ENCODE data around the gene ULBP3. TPM values are rescaled to one million over a fixed set of nuclear protein-coding genes. Genes with fewer than 3 reads are reported as not detected.
"Not testable (repeated sequence)": the region's sequence is repeated elsewhere in the genome, so short reads cannot be mapped to it uniquely, and the experiment has no call there.

ULBP3 gene
- polyA plus RNA-seq, 3 donors = 9.7 to 13.4 (median 10.8) TPM

DNA sequence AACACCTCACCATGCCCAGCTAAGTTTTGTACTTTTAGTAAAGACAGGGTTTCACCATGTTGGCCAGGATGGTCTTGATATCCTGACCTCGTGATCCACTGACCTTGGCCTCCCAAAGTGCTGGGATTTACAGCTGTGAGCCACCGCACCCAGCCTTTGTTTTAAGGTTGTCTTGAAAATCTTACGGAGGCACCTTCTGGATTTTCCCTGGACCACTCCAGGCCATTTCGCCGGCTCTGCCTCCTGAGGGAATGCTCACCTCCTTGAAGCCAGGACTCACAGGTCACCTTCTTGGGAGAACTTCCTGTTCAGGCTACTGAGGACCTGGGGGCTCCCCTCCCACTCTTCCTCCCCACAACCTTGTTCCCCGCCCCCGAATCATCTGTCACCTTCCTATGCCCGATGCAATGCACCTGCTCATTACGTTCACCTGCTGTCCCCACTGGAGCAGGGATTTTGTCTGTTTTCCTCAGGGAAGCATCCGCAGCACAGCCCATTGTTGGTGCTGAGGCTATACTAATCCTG, 24.2 kb downstream of the ULBP3 start:
- DNase-seq = no peak

DNA sequence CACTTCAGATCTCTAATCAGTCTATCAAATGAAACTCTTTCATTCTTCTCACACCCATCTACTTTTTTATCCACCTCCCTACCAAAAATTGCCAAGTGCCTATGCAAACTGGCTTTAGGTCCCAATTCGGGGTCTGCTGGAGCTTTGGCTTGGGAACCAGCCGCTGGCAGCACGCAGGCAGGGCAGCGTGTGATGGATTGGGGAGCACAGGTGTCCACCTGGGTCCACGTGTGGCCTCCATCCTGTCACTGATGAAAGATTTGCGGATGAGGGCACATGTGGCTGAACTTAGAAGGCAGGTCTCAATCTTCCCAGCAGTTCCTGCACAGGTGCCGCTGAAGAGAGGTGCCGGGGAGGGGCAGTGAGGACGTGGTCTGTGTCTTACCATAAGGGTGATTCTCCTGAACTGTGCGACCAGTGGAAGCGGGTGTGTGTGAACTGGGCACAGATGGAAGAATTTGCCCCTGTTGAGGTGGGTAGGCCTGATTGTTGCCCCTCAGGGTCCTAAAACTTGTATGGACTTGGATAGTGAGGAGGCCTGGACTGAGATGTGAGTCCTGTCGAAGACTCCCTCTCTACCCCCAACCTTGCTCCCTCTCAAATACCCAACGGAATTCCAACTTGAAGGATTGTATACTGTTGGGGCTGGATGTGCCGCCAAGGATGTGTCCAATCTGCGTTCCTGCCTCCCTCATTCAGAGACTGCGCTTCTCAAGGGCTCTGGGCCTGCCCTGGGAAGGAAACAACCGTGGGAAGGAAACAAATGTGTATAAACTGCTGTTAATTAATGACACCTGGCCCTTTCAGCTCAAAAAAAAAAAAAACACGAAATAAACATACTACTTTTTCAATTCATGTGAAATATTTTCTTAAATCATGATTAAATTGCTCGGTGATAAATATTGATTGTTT, 25.2 kb downstream of the ULBP3 start:
- DNase-seq = no peak

DNA sequence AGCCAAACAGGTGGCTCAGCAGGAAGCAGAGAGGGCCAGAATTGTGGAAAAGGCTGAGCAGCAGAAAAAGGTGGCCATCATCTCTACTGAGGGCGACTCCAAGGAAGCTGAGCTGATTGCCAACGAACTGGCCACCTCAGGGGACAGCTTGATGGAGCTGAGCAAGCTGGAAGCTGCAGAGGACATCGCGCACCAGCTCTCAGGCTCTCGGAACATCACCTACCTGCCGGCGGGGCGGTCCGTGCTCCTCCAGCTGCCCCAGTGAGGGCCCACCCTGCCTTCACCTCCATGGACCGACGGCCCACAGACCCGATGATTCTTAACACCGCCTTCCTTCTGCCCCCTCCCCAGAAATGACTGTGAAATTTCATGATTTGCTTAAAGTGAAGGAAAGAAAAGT, 25.8 kb downstream of the ULBP3 start:
- DNase-seq = no peak

DNA sequence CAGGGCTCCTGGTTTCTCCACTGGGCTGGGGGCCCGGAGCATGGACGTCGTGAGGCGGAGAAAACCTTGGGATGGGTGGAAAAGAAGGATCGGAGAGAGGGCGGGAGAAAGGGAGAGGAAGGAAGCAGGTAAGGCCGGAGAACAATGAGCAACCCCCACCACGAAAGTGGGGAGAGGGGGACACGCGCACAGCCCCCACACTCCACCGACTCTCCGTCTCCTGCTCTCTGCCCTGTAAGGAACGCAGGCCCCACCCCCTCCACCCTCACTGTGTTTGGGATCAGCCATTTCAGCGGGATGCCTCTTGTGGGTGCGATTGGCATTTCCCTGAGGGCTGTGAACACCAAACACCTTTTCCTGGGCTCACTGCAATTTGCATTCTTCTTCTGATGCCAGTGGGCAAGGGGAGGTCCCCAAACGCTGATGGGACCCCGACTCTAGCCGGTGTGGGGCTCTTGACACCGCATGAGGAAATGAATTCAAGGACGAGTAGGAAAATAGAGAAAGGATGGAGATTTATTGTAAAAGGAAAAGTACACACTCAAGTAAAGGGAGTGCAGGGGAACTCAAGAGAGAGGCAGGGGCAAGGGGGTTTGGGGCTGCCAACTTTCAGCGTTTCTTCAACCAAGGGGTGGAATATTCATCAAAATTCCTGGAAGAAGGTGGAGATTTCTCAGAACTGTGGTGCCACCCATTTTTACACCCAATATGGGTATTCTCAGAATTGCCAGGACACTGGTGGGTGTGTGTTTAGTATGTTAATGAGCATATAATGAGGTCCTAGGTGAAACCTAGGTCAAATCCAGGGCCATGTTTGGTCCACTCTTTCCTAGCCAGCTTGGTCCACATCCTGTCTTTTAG, 30.5 kb downstream of the ULBP3 start:
- no peak for DNase-seq

DNA sequence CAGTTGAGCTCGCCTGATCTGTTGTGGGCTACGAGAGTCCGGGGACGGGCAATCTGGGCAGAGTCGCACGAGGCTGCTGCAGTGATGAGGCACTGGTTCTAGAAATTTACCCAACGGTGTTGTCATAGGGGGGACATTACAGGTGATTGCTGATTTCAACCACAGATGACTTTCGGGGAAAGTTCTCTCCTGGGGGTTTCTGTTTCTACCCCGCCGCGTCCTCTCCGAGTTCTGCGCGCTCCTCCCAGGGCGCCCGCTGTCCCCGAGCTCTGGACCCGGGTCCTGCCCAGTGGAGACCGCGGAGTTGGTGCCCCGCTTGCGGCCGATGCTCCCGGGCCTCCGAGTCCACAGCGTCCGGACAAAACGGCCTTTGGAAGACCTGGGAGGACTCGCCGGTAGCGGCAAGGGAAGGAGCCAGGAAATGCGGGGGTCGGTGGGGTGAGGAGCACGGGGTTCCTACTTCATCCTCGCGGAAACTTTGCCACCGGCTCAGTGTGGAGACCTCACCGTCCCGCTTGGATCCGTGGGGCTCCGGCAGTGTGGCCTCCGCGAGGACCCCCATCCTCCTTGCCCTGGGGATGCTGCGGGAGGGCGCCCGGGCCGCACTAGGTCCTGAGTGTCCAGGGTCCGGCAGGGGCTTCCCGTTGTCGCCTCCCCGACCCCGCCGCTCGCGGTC, 31.3 kb downstream of the ULBP3 start:
- no peak for DNase-seq

DNA sequence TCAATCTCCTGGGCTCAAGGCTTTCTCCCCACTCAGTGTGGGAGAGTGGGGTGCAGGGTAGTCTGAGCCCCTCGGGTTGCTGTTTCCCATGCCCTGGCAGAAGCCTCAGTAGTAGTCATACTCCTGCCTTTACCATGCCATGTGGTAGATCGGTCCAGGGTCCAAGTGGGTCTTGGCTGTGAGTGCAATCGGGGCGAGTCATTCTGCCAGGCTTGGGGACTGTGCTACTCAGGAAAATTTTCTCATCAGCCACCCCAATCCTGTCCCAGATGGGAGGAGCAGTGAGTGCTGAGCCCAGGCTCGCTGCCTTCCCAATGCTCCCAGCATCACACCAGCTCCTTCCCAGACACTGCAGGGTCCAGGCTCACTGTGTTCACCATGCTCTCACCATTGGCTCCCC, 32.8 kb downstream of the ULBP3 start:
- no peak for DNase-seq

DNA sequence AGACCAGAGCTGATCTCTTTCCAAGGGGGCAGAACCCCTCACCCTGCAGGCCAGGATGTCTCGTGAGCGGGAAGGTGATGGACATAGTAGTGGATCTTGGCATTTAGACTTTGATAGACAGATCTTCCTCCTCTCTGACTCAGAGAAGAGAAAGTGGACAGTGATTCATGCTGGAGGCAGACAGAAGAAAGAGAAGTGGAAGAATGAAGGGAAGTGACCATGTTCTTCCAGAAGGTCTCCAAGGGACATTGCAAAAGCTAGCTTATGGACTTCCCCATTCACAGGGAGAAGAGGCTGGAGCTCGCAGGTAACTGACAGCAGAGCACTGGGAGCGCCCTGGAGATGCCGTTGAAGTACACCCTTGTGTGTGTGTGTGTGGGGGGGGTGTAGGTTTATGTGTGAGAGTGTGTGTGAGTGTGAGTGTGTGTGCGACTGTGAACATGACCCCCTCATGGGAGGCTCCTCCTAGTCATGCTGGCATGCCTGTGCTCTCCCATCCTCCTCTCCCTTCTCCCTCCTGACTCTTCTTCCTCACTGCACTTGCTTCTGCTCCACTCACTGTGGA, 35.6 kb downstream of the ULBP3 start:
- DNase-seq = no peak

DNA sequence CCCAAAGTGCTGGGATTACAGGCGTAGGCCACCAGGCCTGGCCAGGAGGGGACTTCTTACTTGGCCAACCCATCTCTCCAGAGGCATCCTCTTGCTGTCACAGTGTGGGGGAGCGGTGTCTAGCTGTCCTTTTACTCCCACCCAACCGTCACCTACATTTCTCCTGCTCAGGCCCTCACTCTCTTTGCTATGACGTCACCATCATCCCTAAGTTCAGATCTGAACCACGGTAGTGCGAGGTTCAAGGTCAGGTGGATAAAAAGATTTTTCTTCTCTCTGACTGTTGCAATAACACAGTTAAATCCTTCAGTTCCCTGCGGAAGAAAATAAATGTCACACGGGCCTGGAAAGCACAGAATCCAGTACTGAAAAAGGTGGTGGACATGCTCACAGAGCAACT, 36.3 kb downstream of the ULBP3 start:
- DNase-seq = no peak

DNA sequence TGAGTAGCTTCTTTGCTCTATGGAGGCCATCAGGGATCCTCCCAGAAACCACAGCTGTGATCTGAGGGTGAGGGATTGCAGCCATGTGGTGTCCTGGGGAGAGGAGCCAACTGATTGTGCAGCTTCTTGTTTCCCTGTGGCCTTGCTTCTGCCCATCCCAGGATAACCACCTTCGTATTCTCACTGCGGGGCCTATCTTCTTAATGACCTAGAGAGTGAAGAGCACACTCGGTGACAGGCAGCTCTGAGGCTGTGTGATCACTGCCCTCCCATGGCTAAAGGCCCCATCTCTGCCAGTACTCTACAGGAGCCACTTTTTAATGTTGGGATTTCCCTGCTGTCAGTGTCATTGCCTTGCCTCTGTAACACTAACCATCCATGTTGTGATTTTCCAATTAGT, 38.3 kb downstream of the ULBP3 start:
- DNase-seq = no peak

DNA sequence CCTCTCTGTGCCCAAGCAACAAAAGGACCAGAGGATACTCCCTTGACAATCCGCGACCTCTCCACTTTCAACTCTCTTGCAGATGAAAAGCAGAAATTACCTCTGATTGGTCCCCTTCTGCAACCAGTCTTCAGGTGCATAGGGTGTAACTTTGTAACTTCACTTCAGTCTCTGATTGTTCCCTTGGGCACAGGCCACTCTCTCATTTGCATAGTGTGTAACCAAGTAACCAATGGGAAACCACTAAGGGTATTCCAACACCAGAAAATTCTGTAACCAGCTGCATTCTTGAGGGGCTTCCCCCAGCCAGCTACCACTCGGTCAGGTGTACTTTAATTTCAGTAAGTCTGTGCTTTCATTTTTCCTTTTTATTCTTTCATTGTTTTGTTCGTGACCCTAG, 39.2 kb downstream of the ULBP3 start:
- DNase-seq = no peak

DNA sequence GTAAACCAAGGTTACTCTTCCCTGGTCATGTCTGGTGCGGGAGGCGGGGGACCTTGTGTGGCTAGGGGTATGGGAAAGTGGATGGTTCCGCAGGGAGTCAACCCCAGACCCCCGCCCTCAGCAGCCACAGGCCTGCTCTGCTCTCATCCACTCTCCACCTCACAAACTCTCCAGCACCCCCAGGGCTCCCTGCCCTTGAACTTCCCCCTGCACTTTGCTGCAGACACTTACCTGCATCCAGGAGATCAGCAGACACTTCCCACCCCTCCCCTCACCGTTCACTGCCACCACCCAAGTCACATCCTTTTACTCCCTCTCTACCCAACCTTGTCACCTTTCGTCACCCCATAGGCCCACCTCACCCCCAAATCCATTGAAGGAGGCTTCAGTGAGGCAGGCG, 39.6 kb downstream of the ULBP3 start:
- DNase-seq = no peak

DNA sequence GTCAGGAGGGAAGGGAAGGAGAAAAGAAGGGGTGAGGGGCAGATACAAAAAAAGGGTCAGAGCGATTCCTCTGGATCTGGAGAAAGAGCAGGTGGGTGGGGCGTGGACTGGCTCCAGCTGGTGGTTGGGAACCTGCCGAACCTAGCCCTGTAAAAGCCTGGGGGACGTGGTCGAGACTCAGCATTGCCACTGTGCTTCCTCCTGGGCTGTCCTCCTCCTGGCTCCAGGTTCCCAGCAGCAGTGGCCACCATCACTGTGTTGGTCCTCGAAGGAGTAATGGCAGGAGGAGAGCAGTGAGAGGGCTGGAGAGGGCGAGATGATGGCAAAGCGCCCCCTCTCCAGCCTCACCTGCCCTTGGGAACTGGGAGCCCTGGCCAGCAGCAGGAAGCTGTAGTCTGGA, 40.1 kb downstream of the ULBP3 start:
- DNase-seq = no peak

DNA sequence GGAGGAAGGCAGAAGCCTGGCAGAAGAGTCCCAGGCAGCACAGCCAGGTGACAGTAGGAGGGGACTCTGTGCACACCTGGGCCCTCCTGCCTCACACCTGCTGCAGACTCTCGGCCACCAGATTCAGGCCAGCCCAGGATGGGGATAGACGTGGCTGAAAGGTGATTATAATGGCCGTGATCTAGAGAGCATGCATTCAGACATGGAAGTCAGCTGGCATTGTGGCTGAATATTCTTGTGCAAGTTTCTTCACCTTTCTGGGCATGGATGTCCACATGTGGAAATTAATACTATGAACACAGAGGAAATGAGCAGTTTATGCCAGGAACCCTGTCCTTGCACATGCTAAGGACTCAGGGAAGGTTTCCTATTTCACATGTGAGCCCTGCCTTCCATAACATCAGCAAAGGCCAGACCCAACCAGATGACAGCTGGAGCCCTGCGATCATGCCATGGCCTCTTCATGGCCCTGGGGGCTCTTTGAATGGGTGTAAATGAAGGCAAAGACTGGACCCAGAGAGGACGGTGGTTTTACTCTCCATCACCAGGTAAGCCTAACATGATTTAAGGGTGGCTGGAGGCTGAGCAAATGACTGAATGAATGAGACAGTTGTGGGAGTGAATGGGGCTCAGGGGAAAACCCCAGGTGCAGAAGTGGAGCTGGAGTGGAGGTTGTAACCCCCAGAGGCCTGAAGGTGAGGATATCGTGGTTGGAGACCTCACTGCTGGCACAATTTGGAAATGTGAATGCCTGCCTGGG, 40.9 kb downstream of the ULBP3 start:
- no peak for DNase-seq

DNA sequence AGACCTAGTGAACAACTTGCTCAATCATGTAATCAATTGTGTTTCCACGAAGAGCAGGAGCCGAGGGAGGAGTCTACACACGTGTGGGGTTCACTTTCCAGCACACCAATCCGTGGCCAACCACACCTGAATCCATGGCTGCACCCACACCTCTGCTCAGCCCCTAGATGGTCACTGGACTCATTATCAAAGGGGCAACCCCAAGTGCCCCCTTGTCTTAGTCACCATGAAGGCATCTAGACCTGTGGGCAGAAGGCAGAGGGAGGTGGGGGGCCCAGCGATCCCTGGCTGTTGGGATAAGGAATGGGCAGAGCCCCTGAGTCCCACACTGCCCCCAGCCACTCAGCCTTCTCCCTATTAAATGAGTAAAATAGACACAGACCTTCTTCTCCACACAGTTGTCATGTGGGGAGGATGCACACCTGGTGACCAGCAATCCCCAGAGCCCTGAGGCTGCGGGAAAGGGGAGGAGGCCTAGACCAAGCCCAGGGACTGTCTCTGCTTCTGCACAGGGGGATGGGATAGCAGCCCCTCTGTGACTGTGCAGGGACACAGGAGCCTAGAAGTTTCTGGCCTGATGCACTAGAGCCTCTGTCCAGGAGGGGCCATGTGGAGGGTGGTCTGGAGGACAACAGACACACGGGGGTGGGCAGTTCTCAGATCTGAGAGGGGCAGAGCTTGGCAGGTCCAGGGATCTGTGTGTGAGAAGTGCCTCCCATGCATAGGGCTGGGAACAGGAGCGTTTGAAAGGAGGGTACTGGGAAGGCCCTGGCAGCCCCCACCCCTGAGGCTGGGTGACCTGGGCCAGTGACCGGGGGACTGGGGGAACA, 41.7 kb downstream of the ULBP3 start:
- no peak for DNase-seq

DNA sequence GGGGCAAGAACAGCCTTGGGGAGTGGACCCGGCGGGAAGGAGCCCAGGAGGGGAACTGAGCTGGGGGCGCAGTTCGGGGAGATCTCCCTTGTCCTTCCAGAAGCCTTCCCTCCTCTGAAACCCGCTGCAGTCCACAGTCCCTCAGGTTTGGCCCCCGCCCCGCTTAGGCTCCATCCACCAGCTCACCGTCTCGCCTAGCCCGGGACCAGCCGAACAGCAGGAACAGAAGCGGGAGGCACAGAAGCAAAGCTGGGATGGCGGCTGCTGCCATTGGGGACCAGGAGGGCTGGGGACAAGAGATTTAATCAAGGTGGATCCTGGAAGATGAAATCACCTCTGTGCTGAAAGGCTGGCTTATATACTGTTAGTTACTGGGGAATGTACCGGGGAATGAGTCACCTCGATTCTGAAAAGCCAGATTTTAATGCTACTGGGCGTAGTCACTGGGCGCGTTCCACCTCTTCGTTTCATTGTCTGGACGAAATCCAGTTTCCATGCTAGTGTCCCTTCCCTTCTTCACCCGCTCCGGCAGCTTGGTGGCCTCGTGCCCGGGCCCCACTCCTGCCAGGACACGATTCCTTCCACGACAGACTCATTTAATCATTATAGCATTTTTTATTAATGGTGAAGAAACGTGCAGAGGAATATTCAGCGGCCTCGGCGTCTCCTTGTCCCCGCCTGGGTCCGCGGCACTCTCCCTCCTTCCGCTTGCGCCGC, 43.6 kb downstream of the ULBP3 start, which contains the start of gene RAET1L:
RAET1L (minus strand) TSS at position 332 of the 717 bp plus-strand sequence; CDS start at position 271, 61 bp downstream.
- DNase-seq = no peak

DNA sequence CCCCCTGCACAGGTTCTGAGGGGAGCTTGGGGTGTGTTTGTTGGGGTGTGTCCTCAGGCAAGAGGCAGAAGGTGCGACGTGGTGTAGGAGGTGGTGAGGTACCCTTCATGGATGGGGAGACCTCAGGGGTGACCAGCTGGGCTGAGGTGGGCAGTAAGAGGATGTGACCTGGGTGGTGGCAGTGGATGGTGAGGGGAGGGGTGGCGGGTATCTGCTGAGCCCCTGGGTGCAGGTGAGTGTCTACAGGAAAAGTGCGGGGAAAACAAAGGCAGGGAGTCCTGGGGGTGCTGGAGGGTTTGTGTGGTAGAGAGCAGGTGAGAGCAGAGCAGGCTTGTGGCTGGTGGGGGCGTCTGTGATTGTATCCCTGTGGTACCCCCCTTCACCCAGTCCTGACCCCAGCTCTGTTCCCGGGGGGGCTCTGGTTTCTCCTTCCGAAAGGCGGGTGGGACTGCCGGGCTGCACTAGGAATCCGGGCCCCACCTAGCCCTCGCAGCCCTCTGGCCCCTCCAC, 44.2 kb downstream of the ULBP3 start:
- no peak for DNase-seq

DNA sequence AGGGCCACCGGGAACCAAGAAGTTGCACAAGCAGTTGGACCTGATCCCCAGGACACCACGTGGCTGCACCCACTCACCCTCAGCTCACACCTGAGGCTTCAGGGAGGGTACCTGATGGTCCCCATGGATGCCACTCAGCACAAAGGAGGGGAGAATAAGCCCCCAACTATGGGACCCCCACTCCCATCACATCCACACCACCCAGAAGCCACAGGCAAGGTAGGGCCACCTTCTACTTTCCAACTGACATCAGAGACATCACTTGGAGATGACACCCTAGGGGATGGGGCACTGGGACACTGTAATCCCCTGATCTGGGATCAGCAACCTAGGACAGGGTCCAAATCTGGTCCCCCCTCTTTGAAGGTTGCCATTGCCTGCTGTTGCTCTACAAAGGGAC, 44.9 kb downstream of the ULBP3 start:
- not testable (repeated sequence) for DNase-seq

DNA sequence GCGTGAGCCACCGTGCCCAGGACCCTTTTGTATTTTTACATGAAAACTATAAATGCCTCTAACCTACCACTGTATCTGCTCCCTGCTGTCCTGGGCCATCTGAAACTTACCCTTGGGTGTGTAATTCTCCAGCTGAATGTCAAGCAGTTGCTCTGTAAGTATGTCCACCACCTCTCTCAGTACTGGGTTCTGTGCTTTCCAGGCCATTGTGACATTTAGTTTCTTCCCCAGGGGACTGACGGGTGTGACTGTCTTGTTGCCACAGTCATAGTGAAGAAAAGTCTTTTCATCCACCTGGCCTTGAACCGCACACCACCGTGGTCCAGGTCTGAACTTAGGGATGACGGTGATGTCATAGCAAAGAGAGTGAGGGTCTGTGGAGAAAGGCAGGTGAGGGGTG, 47.1 kb downstream of the ULBP3 start:
- not testable (repeated sequence) for DNase-seq
